K562 (cell line): ENCODE data around the gene C2CD2L. TPM values are rescaled to one million over a fixed set of nuclear protein-coding genes. Genes with fewer than 3 reads are reported as not detected.

Source experiments
- CBFA2T3 ChIP-seq: fragments of 450-650 bp; IDR thresholded peaks from 2 replicates; pipeline ENCODE4 v1.6.1; 2017
- FOXM1 ChIP-seq, 2 experiments: fragments of 450-650 bp in 1 of 2; sonication (generic) in 1 of 2; formaldehyde crosslinking in 1 of 2; IDR thresholded peaks; 2 replicates each; pipeline versions ENCODE4 v1.6.1 to v1.9.0; 2017 to 2022; ENCODE audit warnings: low read depth in 2 of 2, mild to moderate bottlenecking in 2 of 2, missing genetic modification reagents in 1 of 2, moderate library complexity in 1 of 2
- GABPB2 ChIP-seq: fragments of 250-450 bp; sonication (Bioruptor Pico); conservative IDR thresholded peaks from 2 replicates; pipeline ENCODE4 v1.5.1; 2021; ENCODE audit warnings: mild to moderate bottlenecking
- HDAC1 ChIP-seq, 2 experiments: fragments of 450-650 bp; IDR thresholded peaks; 2 replicates each; pipeline ENCODE4 v1.6.1; 2016 to 2017; ENCODE audit warnings: inconsistent platforms in 1 of 2, mild to moderate bottlenecking in 1 of 2, moderate library complexity in 1 of 2
- KLF16 ChIP-seq: IDR thresholded peaks from 2 replicates; pipeline ENCODE4 v1.6.1; 2016; ENCODE audit warnings: antibody characterized with exemption
- L3MBTL2 ChIP-seq: fragments of 450-650 bp; IDR thresholded peaks from 2 replicates; pipeline ENCODE4 v1.6.1; 2016; ENCODE audit warnings: mild to moderate bottlenecking, moderate library complexity
- MTA1 ChIP-seq: fragments of 450-650 bp; IDR thresholded peaks from 2 replicates; pipeline ENCODE4 v1.6.1; 2017; ENCODE audit warnings: borderline replicate concordance
- NCOR1 ChIP-seq: fragments of 450-650 bp; IDR thresholded peaks from 2 replicates; pipeline ENCODE4 v1.6.1; 2016; ENCODE audit warnings: mild to moderate bottlenecking, moderate library complexity
- NFE2 ChIP-seq: IDR thresholded peaks from 2 replicates; pipeline ENCODE4 v1.6.1; 2014; ENCODE audit warnings: antibody characterized with exemption, low read depth
- NFE2L1 ChIP-seq: fragments of 450-650 bp; IDR thresholded peaks from 2 replicates; pipeline ENCODE4 v1.6.1; 2016; ENCODE audit warnings: missing genetic modification characterization, low read depth, mild to moderate bottlenecking, missing compliant biosample characterization, moderate library complexity, borderline replicate concordance
- NFRKB ChIP-seq: fragments of 450-650 bp; IDR thresholded peaks from 2 replicates; pipeline ENCODE4 v1.6.1; 2016; ENCODE audit warnings: low read depth
- SMAD2 ChIP-seq: fragments of 150-350 bp; IDR thresholded peaks from 2 replicates; pipeline ENCODE4 v1.6.1; 2014; ENCODE audit warnings: low read depth, mild to moderate bottlenecking, low read length
- TAL1 ChIP-seq: fragments of 450-650 bp; IDR thresholded peaks from 2 replicates; pipeline ENCODE4 v1.6.1; 2016; ENCODE audit warnings: mild to moderate bottlenecking
- ZNF609 ChIP-seq: sonication (generic); formaldehyde crosslinking; IDR thresholded peaks from 2 replicates; pipeline ENCODE4 v1.8.1; 2023; ENCODE audit warnings: missing genetic modification reagents, mild to moderate bottlenecking, borderline replicate concordance
- polyA plus RNA-seq, 8 experiments: library from polyadenylated mRNA; depleted of rRNA in 4 of 8; stranded (reverse) in 5 of 8; unstranded in 3 of 8; fragments of >200 nt; fragmentation: Nextera tagmentation in 2 of 8; fragmentation: Illumina TruSeq in 1 of 8; extraction: Ambion mirVana in 2 of 8; extraction: Trizol in 1 of 8; gene quantifications; 2 replicates each; pipeline versions ENCODE4 v1.2.1 to v1.2.3, GENCODE V29; 2011 to 2014; ENCODE audit warnings: inconsistent platforms in 1 of 8, missing spikeins in 1 of 8
- total RNA-seq, 7 experiments: library from RNA; depleted of rRNA in 6 of 7; stranded (reverse); fragments of >200 nt in 6 of 7; fragmentation: Illumina TruSeq in 2 of 7; extraction: Trizol in 2 of 7; gene quantifications; 2 replicates each; pipeline versions ENCODE4 v1.2.1 to v1.2.3, GENCODE V29; 2011 to 2021; ENCODE audit warnings: low replicate concordance in 1 of 7
- TF ChIP-seq, protein P1 (sequence below): sonication (generic); formaldehyde crosslinking; IDR thresholded peaks from 2 replicates; pipeline ENCODE4 v1.8.1; 2022; ENCODE audit warnings: missing genetic modification reagents
- TF ChIP-seq, protein P2 (sequence below): fragments of 450-650 bp; IDR thresholded peaks from 2 replicates; pipeline ENCODE4 v1.6.1; 2018; ENCODE audit not compliant: partially characterized antibody
- TF ChIP-seq, protein P3 (sequence below), 2 experiments: IDR thresholded peaks; 2 replicates each; pipeline ENCODE4 v1.6.1; 2012; ENCODE audit warnings: improper control_type of control experiment in 2 of 2, low read depth in 2 of 2, low read length in 2 of 2, borderline replicate concordance in 1 of 2

Gene C2CD2L
- total and polyA plus RNA-seq, 9 of the 15 experiments (the other 6 are each of a cell fraction or from before 2014, with no cell fraction given), result 0.66 to 41.2 (median 14.8) TPM

DNA sequence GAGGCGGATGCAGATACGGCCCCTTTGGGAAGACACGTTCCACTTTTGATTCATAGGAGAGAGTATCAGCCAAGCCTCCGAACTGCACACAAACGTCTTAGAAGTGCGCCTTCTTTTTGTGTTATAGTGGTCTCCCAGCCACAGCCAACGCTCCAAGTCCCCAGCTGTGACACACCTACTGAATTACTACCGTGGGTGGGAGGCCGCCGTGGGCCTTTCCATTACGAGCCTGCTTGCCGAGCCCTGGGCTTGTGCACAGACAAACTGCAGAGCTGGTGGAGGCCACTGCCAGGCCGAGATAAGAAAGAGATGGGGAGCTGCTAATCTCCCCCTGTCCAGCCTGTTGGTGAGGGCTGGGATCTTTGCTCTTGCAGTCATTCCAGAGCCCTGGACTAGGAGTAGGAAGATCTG lies 21.7 kb upstream of the C2CD2L start (continued):
- TF ChIP-seq ZNF609 (CRISPR knock-in tag), result no peak
- no peak for TF ChIP-seq NFE2L1 (tag)
- TF ChIP-seq SMAD2, result no peak
- TF ChIP-seq, protein P1, sequence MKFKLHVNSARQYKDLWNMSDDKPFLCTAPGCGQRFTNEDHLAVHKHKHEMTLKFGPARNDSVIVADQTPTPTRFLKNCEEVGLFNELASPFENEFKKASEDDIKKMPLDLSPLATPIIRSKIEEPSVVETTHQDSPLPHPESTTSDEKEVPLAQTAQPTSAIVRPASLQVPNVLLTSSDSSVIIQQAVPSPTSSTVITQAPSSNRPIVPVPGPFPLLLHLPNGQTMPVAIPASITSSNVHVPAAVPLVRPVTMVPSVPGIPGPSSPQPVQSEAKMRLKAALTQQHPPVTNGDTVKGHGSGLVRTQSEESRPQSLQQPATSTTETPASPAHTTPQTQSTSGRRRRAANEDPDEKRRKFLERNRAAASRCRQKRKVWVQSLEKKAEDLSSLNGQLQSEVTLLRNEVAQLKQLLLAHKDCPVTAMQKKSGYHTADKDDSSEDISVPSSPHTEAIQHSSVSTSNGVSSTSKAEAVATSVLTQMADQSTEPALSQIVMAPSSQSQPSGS, result no peak
- peak; percentile 93 for TF ChIP-seq KLF16
- TF ChIP-seq TAL1, result peak; percentile 96
- peak; percentile 94 for TF ChIP-seq NCOR1
- TF ChIP-seq L3MBTL2, result no peak
- TF ChIP-seq NFRKB, result peak; percentile 67; the same call in 1 of the 2 replicates
- TF ChIP-seq, protein P2, sequence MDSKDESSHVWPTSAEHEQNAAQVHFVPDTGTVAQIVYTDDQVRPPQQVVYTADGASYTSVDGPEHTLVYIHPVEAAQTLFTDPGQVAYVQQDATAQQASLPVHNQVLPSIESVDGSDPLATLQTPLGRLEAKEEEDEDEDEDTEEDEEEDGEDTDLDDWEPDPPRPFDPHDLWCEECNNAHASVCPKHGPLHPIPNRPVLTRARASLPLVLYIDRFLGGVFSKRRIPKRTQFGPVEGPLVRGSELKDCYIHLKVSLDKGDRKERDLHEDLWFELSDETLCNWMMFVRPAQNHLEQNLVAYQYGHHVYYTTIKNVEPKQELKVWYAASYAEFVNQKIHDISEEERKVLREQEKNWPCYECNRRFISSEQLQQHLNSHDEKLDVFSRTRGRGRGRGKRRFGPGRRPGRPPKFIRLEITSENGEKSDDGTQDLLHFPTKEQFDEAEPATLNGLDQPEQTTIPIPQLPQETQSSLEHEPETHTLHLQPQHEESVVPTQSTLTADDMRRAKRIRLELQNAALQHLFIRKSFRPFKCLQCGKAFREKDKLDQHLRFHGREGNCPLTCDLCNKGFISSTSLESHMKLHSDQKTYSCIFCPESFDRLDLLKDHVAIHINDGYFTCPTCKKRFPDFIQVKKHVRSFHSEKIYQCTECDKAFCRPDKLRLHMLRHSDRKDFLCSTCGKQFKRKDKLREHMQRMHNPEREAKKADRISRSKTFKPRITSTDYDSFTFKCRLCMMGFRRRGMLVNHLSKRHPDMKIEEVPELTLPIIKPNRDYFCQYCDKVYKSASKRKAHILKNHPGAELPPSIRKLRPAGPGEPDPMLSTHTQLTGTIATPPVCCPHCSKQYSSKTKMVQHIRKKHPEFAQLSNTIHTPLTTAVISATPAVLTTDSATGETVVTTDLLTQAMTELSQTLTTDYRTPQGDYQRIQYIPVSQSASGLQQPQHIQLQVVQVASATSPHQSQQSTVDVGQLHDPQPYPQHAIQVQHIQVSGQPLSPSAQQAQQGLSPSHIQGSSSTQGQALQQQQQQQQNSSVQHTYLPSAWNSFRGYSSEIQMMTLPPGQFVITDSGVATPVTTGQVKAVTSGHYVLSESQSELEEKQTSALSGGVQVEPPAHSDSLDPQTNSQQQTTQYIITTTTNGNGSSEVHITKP, result peak; percentile 88
- 0 out of 2 replicates have a peak, but pooled peaks have one; percentile 48 for TF ChIP-seq MTA1
- TF ChIP-seq FOXM1 (IDR thresholded peaks at IDR 0.05; ENCODE audit: low read depth), result peak; percentile 64
- TF ChIP-seq FOXM1 (CRISPR knock-in tag; IDR thresholded peaks at IDR 0.05; ENCODE audit: low read depth), result no peak
- TF ChIP-seq CBFA2T3, result peak; percentile 97
- peak; percentile 54; the same call in 1 of the 2 replicates for TF ChIP-seq GABPB2 (CRISPR knock-in tag)
- TF ChIP-seq, protein P3, sequence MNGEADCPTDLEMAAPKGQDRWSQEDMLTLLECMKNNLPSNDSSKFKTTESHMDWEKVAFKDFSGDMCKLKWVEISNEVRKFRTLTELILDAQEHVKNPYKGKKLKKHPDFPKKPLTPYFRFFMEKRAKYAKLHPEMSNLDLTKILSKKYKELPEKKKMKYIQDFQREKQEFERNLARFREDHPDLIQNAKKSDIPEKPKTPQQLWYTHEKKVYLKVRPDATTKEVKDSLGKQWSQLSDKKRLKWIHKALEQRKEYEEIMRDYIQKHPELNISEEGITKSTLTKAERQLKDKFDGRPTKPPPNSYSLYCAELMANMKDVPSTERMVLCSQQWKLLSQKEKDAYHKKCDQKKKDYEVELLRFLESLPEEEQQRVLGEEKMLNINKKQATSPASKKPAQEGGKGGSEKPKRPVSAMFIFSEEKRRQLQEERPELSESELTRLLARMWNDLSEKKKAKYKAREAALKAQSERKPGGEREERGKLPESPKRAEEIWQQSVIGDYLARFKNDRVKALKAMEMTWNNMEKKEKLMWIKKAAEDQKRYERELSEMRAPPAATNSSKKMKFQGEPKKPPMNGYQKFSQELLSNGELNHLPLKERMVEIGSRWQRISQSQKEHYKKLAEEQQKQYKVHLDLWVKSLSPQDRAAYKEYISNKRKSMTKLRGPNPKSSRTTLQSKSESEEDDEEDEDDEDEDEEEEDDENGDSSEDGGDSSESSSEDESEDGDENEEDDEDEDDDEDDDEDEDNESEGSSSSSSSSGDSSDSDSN (IDR thresholded peaks at IDR 0.05; ENCODE audit: borderline replicate concordance in 1 of 2, low read depth in 2 of 2, low read length in 2 of 2), result peak in 1 of 2 experiments; percentile 71; a peak in 1 of 4 replicates
- TF ChIP-seq HDAC1 (IDR thresholded peaks at IDR 0.05), result peak in 1 of 2 experiments; percentile 83; a peak in 2 of 4 replicates
- TF ChIP-seq NFE2, result peak; percentile 48
